ENCODE data around the gene AGBL1.

The AGBL1 gene

DNA sequence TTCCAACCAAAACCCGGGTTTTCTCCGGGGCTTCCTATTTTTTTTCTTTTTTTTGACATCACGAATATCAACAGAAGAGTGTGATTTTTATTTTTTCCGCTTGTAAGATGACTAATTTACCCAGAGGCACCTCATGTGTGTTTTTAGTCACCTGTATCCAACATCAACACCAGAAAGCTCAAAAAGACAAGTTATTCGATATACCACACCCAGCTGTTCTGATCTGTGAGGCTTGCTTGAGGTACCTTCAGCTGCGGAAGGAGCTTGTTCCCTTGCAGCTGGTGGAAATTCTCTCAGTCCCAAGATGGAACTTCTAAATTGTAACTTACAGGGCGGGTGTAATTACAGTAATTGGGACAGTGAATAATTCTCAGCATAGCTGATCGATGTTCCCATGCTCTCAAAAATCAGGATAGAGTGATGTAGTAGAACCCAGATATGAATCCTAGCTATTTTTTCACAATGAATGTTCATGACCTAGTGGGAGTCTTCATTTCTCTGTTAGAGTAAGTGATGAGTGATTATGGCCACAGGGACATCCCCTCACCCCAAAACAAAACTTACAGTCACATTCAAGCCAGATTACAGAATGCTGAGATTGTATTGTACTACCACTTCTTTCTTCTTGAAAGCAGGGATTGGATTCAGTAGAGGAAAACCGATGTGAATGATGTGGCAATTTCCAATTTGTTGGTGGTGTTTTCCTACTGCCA is 232.1 kb downstream of the AGBL1 start:
- in situ Hi-C loops (cut with MboI; ENCODE audit: low sequenced_read_pairs), result no loop called here

DNA sequence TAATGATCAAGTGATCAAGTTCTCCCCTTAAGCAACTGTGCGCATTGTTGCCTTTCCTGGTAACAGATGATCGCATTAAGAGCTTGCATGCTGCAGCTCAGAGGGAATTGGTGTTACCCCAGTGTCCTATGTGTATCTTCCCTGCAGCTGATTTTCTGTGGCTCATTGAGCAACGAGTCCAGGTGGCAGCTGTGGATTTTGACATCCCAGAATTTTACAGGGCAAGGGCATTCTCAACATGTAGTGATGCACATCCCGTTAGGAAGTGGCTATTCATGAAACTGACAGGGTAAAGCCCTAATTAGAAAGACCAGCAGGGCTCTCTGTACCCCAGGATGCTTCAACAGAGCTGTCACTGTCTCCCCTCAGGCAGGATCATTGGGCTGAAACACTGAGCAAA is 232.8 kb downstream of the AGBL1 start:
- in situ Hi-C loops (cut with MboI; ENCODE audit: low sequenced_read_pairs), result no loop called here

DNA sequence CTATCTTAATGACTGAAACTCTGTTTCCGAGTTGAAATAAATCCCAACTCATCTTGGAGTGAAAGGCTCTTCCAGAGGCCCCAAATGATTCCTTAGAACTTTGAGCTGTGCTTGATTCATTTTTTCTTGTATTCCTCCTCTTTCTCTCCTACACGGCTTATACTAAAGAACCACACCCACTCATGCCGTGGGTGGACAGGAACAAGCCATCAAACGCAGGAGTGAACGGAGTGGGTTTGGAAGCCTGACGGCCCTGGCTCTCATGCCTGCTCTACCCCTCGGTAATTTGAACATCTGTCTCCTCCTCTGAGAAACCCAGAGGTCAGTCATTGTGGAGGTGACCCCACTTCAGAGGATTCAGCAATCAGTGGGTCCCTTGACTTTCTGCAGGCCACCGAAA is 236.5 kb downstream of the AGBL1 start:
- in situ Hi-C loops (cut with MboI; ENCODE audit: low sequenced_read_pairs), result no loop called here

DNA sequence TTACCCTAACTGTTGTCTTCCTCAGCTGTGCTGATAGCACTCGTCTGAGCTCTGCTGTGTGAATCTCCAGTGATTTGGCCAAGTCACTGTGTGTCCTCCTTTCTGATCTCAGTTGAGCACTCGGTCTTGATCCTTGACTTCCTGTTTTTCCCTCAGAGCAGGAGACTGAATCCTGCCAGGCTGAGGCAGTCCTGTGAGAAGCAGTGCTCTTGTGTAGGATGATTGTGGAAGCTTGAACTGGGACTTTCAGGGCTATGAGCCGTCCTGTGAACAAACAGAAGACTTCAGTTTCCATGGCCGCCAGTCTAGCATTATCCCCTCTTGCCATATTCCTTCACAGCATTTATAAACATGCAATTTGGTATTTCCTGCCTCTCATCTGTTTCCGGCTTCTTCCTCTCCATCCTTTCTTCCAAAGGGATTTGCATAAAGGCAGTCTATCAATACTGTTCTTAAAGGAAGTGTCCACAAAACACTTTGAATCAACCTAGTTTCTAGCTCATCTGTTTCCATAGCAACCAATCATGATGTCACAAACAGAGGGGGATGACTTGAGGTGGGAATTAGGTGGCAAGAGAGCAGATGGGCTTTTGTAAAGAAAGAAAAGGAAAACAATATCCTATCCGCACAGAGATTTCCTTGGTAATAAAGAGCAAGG is 237.2 kb downstream of the AGBL1 start:
- in situ Hi-C loops (cut with MboI; ENCODE audit: low sequenced_read_pairs), result no loop called here

DNA sequence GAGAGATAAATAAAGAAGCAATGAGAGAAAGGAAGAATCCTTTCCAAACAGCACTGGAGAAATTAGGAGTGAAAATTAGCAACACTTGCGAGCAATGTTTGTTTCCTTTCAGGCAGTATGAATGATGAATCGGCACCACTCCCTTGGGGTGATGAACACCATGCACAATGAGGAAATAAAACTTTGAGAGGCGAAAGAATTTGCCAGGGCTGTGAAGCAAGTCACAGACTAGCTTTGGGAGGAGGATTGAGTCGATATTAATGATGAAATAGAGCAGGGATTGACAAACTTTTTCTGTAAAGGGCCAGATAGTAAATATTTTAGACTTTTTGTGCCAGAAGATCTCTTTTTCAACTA is 237.7 kb downstream of the AGBL1 start:
- in situ Hi-C loops (cut with MboI; ENCODE audit: low sequenced_read_pairs), result no loop called here

DNA sequence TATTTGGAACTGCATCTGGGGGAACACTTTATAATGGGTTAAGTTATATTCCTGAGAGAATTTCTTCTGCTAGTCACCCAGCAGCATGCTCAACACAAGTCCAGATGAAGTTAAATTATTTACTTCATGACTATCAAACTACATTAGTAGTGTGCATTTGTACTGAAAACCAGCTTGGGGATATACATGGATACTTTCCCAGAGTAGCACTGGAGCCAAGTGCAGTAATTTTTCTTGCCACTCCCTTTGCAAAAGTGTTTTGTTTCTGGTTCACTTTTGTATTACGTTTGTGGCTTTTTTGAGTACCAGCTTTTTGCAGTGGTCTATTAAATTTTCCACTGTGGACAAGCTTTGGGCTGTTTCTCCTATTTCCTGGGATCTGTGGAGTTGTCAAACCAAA is 243.0 kb downstream of the AGBL1 start:
- in situ Hi-C loops (cut with MboI; ENCODE audit: low sequenced_read_pairs), result no loop called here

DNA sequence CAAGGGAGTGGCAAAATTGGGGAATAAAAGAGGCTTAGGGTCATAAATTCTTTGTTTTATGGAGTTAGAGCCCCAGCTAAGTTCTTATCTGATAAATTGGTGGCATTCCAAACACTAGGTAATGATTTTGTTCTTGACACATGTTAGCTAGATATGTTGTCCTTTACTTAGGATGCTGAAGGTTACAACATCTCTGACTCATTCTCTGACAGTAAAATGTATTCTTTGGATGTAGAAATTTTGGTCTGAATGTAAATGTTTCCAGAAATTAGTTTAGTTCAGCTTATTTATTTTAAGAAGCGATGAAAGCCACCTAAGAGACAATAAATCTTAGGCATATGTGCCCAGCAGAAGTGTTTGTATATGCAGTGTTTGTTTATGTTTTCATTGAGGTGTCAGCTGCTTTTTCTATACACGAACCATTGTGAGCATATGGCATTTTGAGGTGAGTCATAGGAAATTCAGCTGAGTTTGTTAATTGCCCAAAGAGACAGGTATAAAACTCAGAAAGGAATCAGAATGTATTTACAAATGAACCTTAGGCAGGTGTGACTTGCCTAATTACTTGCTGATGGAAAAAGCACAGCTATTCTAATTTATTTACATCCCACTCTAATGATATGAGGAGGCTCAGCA is 247.7 kb downstream of the AGBL1 start:
- in situ Hi-C loops (cut with MboI; ENCODE audit: low sequenced_read_pairs), result no loop called here

DNA sequence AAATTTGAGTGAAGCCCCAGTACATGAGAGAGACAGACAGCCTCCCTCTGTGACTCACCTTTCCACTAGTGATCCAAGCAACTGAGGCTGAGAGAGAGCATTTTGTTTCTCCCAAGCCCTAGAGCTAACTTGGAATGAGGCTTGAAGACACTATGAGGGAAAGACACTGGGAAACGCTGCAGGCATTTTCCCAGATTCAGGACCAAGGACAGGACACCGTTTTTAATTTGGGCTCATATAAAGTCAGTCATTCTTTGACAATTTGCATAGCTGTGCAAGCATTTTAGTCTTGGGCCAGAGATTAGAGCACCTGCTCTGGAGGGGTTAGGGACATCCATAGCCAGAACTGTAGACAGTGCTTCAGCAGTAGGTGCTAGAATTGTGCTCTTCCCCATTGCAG is 249.0 kb downstream of the AGBL1 start:
- in situ Hi-C loops (cut with MboI; ENCODE audit: low sequenced_read_pairs), result no loop called here

DNA sequence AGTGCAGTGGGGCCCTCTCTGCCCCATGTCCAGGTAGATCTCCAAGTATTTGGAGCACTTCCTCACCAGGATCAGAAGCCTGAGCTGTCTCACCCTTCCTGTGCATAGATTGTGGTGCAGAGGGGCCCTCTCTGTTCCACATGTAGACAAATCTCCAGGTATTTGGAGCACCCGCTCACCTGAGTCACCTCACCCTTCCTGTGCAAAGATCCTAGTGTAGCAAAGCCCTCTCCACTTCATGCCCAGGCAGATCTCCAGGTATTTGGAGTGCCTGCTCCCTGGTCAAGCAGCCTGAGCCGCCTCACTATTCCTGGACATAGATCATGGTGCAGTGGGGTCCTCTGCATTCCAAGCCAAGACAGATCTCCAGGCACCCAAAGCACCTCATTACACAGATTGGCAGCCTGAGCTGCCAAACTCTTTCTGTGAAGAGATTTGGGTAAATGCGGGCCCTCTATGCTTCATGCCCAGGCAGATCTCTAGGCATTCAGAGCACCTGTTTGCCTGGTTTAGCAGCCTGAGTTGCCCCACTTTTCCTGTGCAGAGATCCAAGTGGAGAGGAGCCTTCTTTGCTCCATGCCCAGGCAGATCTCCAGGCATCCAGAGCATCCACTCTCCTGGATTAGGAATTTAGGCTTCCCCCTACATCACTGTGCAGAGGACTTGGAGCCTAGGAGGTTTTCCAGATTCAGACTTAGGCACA is 249.8 kb downstream of the AGBL1 start:
- in situ Hi-C loops (cut with MboI; ENCODE audit: low sequenced_read_pairs), result no loop called here

DNA sequence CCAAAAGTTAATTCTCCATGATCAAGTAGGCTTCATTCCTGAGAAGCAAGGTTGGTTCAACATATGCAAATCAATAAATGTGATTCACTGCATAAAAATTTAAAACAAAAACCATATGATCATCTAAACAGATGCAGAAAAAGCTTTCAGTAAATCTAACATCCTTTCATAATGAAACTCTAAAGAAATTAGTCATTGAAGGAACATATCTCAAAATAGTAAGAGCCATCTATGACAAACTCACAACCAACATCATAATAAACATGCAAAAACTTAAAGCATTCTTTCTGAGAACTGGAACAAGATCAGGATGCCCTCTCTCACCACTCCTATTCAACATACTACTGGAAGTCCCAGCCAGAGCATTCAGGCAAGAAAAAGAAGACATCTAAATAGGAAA is 254.1 kb downstream of the AGBL1 start:
- in situ Hi-C loops (cut with MboI; ENCODE audit: low sequenced_read_pairs), result no loop called here

DNA sequence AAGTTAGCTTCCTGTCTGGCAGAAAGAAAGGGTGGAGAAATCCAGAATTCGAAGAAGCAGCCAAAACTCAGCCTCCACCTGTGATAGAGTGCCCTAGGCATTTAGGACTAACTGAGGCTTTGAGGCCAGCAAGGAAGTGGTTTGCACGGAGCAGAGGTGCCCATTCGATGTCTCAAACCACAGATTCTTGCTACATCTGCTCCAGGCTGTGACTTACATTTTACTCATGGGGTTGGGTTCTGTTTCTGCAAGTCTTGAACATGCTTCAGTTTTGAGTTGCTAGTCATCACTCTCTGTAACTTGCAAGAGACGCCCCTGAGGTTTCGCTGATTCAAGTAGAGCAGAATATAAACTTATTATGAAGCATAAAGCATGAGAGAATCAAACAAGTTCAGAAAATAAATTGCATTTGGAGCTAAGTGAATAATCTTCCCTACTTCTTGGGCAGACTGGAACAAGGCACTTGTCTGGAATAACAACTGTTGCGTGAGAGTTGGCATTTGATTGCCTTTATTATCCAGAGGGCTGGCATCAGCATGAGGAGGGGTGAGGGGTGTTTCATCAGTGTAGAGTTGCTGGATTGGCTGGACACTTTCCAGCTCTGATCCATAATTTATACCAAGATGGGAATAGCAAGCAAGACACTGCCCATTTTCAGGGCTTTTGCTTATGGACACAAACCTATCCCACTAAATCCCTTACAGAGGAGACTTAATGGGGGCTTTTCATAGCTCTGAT is 256.5 kb downstream of the AGBL1 start:
- in situ Hi-C loops (cut with MboI; ENCODE audit: low sequenced_read_pairs), result no loop called here

DNA sequence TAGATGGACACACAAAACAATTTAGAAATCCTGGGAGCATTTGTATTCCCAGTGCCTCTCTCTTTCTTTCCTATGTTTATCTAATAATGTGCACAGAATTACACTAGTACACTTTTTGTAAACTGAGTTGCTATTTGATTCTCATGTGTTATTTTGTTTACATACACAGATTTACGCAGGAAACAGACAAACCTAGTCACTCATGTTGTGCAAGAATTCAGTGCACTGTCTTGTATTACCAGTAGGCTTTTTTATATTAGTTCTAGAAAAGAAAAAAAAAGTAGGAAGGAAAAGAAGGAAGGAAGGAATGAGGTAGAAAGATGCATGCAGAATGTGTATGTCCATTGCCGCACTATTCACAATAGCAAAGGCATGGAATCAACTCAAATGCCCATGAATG is 257.4 kb downstream of the AGBL1 start:
- in situ Hi-C loops (cut with MboI; ENCODE audit: low sequenced_read_pairs), result no loop called here

DNA sequence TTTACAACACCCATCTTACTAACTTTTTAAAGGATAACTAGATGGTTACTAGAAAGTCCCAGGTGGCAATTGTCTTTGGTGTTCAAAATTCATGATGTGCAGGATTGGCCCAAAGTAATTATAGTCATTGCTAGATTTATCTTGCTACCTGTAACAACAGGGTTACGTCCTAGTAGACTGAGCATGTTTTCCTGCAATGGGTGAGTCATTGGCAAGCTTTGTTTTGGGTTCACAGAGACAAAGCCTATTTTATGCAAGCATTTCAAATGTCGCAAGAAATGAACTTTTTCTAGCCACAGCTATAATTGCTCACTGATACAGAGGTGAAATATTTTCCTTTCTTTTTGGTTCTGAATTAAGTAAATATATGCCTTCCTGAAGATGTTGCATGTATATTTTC is 267.6 kb downstream of the AGBL1 start:
- in situ Hi-C loops (cut with MboI; ENCODE audit: low sequenced_read_pairs), result no loop called here

DNA sequence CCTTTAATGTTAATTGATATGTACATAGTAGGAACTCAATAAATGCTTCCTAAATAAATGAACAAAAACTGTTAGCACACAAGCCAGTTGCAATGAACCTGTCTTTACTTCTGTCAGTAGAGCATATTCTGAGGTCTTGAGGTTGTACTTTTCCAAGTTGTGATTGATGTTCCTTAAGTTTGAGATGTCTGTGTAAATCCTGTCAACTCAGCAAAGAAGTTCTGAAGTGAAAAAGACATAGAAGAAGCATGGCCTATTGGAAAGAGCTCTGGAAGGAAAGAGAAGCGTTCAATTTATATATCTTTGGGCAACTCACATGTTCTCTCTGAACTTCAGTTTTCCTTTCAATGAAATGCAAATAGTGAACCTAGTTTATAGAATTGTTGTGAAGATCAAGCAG is 269.9 kb downstream of the AGBL1 start:
- in situ Hi-C loops (cut with MboI; ENCODE audit: low sequenced_read_pairs), result no loop called here

DNA sequence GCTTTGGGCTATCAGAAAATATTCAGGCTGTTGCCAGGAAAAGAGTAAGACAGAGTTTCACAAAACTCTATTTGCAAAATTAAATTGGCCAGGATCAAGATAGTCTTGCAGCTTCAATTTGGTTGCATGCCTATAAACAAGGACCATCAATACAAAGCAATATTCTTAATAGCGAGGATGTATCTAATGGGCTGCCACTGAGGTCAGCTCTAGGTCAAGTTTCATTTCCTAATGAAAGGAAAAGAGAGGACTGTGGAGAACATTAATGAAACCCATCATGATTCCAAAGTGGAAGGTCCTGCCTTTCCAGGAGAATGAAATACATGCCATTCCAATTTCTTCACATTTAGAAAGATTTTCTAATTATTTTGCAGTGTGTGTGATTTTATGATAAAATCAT is 273.5 kb downstream of the AGBL1 start:
- in situ Hi-C loops (cut with MboI; ENCODE audit: low sequenced_read_pairs), result no loop called here

DNA sequence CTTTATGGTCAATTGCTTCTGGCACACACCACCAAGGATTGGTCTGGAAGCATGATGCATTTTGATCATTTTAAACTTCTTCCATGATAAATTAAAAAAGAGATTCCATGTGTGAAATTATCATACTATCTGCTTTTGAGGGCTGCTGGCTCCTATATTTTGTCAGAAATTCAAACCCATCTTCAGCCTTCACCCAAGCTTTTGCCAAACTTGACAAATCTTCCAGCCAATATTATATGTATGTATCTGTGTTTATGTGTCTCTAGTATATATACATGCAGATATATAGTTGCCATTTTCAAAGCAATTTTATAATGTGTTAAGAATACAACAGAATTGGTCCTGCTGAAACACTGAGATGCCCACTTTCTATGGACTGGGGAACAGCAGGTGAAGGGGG is 275.7 kb downstream of the AGBL1 start:
- in situ Hi-C loops (cut with MboI; ENCODE audit: low sequenced_read_pairs), result no loop called here

DNA sequence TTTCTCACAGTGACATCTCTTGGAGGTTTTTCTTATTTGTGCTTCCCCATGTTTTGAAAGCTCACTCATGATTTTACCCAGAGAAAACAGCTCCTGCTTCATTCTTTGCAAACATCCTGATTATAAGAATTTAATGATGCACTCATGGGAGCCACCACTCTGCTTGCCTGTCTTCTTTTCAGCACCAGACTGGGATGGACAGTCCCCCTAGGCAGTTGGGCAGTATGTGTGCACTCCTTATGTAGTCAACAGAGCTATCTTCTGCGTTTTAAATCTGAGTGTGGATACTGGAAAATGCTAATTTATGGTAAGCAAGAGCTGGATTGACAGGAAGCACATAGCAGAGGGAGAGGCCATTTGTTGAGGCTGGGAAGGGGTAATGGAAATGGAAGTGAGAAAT is 276.1 kb downstream of the AGBL1 start:
- in situ Hi-C loops (cut with MboI; ENCODE audit: low sequenced_read_pairs), result no loop called here

DNA sequence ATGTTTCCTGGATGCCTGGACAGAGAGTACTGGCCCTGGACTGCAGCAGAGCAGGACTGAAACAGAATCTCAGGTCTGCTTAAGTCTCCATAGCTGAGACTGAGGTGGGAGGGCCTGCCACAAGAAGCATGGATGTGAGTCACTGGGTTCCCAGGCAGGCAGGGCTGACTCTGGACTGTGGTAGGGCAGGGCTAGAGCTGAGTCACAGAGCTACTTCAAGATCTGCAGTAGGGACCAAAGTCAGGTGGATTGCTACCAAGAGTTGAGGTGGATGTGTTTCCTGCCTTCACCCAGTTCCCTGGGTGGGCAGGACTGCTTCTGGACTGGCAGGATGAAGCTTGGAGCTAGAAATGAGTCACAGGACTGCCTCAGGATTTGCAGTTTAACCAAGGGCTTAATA is 282.9 kb downstream of the AGBL1 start:
- in situ Hi-C loops (cut with MboI; ENCODE audit: low sequenced_read_pairs), result no loop called here

DNA sequence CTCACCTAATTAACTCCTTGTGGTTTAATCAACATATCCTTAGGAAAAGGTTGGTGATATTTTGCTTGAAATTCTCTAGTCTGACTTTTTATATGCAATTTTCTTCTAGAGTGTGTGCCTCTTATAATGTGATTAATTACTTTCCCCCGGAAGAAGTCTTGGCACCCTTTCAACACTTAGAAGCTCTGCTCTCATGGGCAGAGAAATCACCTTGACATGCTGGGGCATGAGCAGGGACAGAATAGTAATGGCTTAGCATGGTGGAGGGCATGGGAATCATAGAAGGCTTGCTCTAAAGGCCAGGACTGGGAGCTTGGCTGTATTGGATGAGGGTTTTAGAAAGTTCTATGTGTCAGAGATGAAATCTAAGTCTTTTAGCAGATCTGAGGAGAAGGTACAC is 293.5 kb downstream of the AGBL1 start:
- in situ Hi-C loops (cut with MboI; ENCODE audit: low sequenced_read_pairs), result no loop called here

DNA sequence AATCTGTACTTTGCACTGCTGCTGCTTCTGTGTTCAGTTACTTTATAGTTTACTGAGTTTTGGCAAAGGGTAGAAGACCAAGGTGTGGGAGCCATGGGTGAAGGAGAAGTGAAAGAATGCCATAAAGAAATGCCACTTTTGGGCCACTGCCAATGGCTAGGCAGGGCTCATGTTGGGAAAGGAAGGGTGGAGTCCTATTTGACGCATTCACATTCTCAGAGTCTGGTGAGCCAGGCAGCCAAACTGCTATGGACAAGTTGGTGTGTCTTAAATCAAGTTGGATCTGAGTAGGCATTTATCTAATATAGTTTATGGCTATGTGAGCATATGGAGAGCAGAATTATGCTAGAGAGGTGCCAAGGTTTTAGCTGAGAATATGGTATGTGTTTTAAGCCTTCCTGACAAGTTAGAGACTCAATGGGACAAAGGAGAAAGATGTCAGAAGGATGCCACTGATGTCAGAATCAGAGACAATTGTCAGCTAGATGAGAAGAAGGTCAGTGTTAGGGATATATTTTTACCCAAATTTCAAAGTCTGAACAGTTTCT is 296.1 kb downstream of the AGBL1 start:
- in situ Hi-C loops (cut with MboI; ENCODE audit: low sequenced_read_pairs), result no loop called here

DNA sequence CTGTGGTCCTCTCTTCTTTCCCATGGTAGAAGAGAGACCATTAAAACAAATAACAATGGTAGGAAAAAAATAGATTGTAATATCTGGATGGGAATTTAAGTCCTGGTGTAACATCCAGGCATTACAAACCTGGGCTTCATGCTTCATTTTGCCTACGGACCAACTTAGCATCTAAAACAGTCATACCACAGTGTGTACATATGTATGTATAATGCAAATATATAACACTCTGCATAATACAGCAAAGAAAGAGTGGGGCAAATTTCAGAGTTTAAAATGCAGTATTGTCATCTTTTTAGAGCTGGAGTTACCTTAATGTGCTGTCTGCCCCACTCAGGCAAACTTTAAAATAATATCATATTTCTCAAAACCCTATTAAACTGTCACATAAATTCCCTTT is 298.2 kb downstream of the AGBL1 start:
- in situ Hi-C loops (cut with MboI; ENCODE audit: low sequenced_read_pairs), result no loop called here
